ENCODE results near the gene VPS37B. TPM values are rescaled to one million over a fixed set of nuclear protein-coding genes. Genes with fewer than 3 reads are reported as not detected.

VPS37B gene
- total RNA-seq, 1 donor from 2014 or later, result 83.9 TPM

DNA sequence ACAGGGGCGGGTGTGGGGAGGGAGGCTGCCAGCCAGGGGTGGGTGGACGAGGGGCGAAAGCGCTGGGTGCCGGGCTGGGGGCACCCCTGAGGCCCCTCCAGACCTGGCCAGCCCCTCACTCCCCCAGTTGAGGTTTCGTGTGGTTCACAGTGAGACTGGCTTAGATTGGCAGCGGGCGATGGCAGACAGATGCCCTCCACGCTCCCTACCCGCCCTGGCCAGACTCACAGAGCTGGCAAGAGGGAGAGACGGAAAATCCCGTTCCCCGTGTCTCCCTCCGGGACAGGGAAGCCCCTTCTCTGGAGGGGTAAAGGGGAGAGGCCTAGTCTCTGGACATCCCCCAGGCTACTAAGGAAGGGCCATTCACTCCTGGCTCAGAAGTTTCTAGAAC is 33.2 kb upstream of the VPS37B start:
- H3K4me3 ChIP-seq (ENCODE audit: low read depth, low read length), result no peak overlapping the region
- H3K36me3 ChIP-seq (ENCODE audit: control insufficient read depth, insufficient read depth, low read length), result no peaks in the 10 kb centered on the region
- no peak for DNase-seq (ENCODE audit: low read depth)
- H3K27me3 ChIP-seq (ENCODE audit: control insufficient read depth, insufficient read depth, low read length), result no peaks in the 10 kb centered on the region
- TF ChIP-seq, protein P1, sequence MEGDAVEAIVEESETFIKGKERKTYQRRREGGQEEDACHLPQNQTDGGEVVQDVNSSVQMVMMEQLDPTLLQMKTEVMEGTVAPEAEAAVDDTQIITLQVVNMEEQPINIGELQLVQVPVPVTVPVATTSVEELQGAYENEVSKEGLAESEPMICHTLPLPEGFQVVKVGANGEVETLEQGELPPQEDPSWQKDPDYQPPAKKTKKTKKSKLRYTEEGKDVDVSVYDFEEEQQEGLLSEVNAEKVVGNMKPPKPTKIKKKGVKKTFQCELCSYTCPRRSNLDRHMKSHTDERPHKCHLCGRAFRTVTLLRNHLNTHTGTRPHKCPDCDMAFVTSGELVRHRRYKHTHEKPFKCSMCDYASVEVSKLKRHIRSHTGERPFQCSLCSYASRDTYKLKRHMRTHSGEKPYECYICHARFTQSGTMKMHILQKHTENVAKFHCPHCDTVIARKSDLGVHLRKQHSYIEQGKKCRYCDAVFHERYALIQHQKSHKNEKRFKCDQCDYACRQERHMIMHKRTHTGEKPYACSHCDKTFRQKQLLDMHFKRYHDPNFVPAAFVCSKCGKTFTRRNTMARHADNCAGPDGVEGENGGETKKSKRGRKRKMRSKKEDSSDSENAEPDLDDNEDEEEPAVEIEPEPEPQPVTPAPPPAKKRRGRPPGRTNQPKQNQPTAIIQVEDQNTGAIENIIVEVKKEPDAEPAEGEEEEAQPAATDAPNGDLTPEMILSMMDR (IDR thresholded peaks at IDR 0.05; ENCODE audit: insufficient read depth, low read length, poor library complexity, severe bottlenecking), result no peak

DNA sequence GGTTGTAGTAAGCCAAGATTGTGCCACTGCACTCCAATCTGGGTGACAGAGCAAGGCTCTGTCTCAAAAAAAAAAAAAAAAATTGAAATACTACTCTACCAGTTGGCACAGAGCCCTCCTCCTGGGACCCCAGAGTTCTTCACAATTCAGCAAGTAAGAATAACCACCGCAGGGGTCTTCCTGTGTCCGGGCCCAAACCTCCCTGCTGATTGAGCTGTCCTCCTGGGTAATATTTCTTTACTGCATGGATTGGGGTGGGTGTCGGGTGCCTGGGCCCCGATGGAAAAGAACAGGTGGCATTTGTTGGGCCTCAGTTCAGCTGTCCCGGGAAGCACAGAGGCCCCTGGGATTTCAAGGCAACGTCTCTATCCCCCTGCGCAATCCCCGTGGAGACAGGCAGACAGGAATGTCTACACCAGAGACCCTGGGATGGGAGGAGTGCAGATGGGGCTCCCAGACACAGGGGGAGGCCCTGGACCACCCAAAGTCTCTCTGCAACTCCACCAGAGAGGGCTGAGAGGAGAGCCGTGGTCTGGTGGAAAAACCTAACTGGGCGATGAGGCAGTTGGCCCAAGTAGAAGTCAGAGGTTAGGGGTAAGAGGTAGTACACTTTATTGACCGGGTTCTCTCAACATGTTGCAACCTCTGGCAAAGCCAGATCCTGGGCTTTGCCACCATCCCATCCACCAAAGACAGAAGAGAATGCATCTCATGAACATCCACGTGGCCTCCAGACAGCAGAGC is 32.7 kb upstream of the VPS37B start:
- DNase-seq (ENCODE audit: low read depth), result no peak
- Histone ChIP-seq H3K4me3 (ENCODE audit: low read depth, low read length) (no peak overlapping the region), H3K27me3 (ENCODE audit: control insufficient read depth, insufficient read depth, low read length) (no peaks in the 10 kb centered on the region), H3K36me3 (ENCODE audit: control insufficient read depth, insufficient read depth, low read length) (no peaks in the 10 kb centered on the region)
- TF ChIP-seq, protein P1 (IDR thresholded peaks at IDR 0.05; ENCODE audit: insufficient read depth, low read length, poor library complexity, severe bottlenecking), result no peak

DNA sequence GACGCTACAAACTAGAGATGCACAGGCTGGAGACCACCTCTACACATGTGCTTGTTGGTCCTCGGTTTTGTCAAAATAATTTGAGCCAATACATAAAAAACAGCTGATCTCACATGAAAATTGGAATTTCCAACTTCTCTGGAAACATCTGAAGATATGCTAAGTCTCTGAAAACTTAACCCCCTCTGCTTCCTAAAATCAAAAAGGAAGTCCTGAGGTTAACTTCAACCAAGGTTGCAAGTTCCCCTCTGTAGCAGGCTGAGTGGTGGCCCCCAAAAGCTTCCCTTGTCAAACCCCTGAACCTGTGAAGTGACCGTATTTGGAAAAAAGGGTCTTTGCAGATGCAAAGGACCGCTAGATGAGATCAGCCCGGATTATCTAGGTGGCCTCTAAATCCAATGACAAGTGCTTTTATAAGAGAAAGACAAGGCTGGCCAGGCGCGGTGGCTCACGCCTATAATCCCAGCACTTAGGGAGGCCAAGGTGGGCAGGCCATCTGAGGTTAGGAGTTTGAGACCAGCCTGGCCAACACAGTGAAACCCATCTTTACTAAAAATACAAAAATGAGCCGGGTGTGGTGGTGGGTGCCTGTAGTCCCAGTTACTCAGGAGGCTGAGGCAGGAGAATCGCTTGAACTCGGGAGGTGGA is 32.0 kb upstream of the VPS37B start:
- no peak for DNase-seq (ENCODE audit: low read depth)
- no peaks in the 10 kb centered on the region for H3K27me3 ChIP-seq (ENCODE audit: control insufficient read depth, insufficient read depth, low read length)
- no peak overlapping the region for H3K4me3 ChIP-seq (ENCODE audit: low read depth, low read length)
- H3K36me3 ChIP-seq (ENCODE audit: control insufficient read depth, insufficient read depth, low read length), result no peaks in the 10 kb centered on the region
- TF ChIP-seq, protein P1 (IDR thresholded peaks at IDR 0.05; ENCODE audit: insufficient read depth, low read length, poor library complexity, severe bottlenecking), result no peak

DNA sequence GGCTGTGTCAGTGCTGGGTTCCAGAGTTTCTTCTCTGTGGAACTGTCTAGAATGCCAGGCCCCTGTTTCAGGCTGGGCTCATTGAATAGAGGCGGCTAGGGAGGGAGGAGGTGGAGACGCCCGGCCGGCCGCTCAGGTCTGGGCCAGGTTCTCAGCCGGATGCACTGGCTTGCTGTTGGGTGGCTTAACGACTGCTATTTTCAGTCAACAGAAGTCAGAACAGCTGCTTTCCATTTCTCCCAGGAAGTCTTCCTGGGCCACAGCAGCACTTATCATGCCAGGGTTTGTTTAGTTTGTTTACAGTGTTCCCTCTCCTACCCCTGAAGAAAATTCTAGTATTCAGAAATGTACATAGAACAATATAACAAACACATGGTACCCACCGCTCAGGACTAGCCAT is 26.0 kb upstream of the VPS37B start:
- DNase-seq (ENCODE audit: low read depth), result no peak
- TF ChIP-seq, protein P1 (IDR thresholded peaks at IDR 0.05; ENCODE audit: insufficient read depth, low read length, poor library complexity, severe bottlenecking), result no peak
- no peak overlapping the region for H3K4me3 ChIP-seq (ENCODE audit: low read depth, low read length)
- H3K36me3 ChIP-seq (ENCODE audit: control insufficient read depth, insufficient read depth, low read length), result no peaks in the 10 kb centered on the region
- no peaks in the 10 kb centered on the region for H3K27me3 ChIP-seq (ENCODE audit: control insufficient read depth, insufficient read depth, low read length)

DNA sequence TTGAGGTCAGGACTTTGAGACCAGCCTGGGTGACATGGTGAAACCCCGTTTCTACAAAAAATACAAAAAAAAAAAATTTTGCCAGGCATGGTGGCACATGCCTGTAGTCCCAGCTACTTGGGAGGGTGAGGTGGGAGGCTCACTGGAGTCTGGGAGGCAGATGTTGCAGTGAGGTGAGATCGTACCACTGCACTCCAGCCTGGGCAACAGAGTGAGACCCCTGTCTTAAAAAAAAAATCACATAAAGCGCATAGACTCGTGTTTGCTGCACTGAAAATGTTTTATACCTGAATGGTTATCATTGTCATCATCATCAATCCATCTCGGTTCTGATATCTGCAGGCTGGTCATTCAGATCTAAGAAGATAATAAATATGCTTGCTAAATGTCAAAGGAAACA is 24.8 kb upstream of the VPS37B start:
- no peaks in the 10 kb centered on the region for H3K27me3 ChIP-seq (ENCODE audit: control insufficient read depth, insufficient read depth, low read length)
- no peaks in the 10 kb centered on the region for H3K36me3 ChIP-seq (ENCODE audit: control insufficient read depth, insufficient read depth, low read length)
- TF ChIP-seq, protein P1 (IDR thresholded peaks at IDR 0.05; ENCODE audit: insufficient read depth, low read length, poor library complexity, severe bottlenecking), result no peak
- no peak for DNase-seq (ENCODE audit: low read depth)
- no peak overlapping the region for H3K4me3 ChIP-seq (ENCODE audit: low read depth, low read length)

All from kidney epithelial cell (primary cell).